Measurements from ENCODE around the gene CINP.

GRCh38 chr14:102377696-102378095, 15.0 kb upstream of the CINP start:
- TF ChIP-seq CTCF (conservative IDR thresholded peaks at IDR 0.05 in 1 of 2, IDR thresholded peaks at IDR 0.05 in 1 of 2; ENCODE audit: extremely low read depth in 1 of 2, insufficient read depth in 1 of 2, low read depth in 1 of 2, low read length in 2 of 2) (no peak), EZH2 (IDR thresholded peaks at IDR 0.05; ENCODE audit: borderline replicate concordance, low read length) (no peak)
